ENCODE measurements around the gene STIMATE. TPM values are rescaled to one million over a fixed set of nuclear protein-coding genes. Genes with fewer than 3 reads are reported as not detected.

STIMATE gene
- total and polyA plus RNA-seq, 12 donors, result 4.0 to 9.7 (median 6.9) TPM

DNA sequence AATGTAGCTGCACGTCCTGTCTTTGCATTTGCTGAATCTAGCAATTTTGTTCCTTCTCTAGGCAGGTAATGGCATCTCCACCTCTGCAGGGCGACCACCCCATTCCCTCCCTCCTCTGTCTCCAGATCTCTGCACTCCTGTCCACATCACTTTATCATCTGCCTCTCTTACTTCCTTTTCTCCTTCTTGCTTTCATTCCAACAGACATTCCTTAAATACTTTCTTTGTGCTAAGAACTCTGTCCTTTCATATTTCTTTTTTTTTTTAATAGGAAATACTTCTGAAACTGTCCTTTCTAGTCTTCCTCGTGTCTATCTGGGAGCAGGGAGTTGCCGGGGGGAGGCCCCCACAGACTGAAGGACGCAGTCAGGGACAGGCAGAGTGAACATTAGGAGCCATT is 95.5 kb downstream of the STIMATE start:
- H3K27ac ChIP-seq, result no peak overlapping the region
- no peaks in the 10 kb centered on the region for H3K9me3 ChIP-seq
- H3K27me3 ChIP-seq, result no peaks in the 10 kb centered on the region
- H3K4me3 ChIP-seq, result no peak overlapping the region
- intact Hi-C loops (cut with DNase I), result no loop called here
- H3K36me3 ChIP-seq, result no peaks in the 10 kb centered on the region
- no peaks in the 10 kb centered on the region for H3K4me1 ChIP-seq
- TF ChIP-seq, protein P1, sequence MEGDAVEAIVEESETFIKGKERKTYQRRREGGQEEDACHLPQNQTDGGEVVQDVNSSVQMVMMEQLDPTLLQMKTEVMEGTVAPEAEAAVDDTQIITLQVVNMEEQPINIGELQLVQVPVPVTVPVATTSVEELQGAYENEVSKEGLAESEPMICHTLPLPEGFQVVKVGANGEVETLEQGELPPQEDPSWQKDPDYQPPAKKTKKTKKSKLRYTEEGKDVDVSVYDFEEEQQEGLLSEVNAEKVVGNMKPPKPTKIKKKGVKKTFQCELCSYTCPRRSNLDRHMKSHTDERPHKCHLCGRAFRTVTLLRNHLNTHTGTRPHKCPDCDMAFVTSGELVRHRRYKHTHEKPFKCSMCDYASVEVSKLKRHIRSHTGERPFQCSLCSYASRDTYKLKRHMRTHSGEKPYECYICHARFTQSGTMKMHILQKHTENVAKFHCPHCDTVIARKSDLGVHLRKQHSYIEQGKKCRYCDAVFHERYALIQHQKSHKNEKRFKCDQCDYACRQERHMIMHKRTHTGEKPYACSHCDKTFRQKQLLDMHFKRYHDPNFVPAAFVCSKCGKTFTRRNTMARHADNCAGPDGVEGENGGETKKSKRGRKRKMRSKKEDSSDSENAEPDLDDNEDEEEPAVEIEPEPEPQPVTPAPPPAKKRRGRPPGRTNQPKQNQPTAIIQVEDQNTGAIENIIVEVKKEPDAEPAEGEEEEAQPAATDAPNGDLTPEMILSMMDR (IDR thresholded peaks at IDR 0.05), result no peak
- DNase-seq (no peak), ATAC-seq (no peak)
- 62 to 78% methylated on average over 5 of the region's 5 CpGs for WGBS, 2 donors

DNA sequence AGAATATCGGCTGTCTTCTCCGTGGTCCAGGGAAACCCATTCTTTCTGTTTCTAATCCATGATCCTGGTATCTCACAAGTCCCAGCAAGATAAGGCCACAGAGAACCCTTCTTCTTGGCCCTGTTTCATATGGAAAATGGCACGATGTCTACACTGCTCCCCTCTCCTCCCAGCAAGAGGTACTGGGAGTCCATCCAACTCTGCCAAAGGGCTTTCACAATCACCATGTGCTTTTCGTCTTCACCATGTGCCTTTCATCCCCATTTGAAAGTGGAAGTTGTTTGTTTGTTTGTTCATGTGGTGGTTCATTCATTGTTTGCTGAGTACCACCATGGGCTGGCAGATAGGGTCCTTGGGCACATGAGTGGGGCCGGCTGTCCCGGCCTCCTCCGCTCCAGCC is 97.3 kb downstream of the STIMATE start:
- ATAC-seq, result no peak
- H3K4me1 ChIP-seq, result no peaks in the 10 kb centered on the region
- DNase-seq, result no peak
- H3K27me3 ChIP-seq, result no peaks in the 10 kb centered on the region
- TF ChIP-seq, protein P1 (IDR thresholded peaks at IDR 0.05), result no peak
- no peaks in the 10 kb centered on the region for H3K36me3 ChIP-seq
- no peak overlapping the region for H3K4me3 ChIP-seq
- 79 to 80% methylated on average over 7 of the region's 7 CpGs for WGBS, 2 donors
- no peak overlapping the region for H3K27ac ChIP-seq
- intact Hi-C loops (cut with DNase I), result no loop called here
- no peaks in the 10 kb centered on the region for H3K9me3 ChIP-seq

DNA sequence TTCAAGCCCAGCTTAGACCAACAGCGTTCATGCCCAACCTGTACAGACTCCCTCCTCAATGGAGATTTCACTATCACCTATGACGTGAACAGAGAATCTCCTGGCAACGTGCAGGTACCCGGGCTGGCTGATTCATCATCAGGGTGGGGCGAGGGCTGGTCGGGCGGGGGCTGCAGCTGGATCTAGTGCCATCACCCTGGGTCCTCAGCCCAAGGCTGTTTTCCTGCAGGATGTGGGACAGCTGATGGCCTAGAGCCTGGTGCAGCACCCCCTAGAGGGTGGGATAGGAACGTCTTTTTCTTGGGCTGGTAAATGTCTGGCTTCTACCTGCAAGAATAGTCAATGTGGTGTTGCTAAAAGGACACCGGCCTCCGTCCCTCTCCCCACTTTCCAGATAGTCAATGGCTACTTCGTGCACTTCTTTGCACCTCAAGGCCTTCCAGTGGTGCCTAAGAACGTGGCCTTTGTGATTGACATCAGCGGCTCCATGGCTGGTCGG is 98.3 kb downstream of the STIMATE start:
- Histone ChIP-seq H3K4me3 (no peak overlapping the region), H3K27ac (no peak overlapping the region), H3K9me3 (no peaks in the 10 kb centered on the region), H3K27me3 (no peaks in the 10 kb centered on the region), H3K4me1 (no peaks in the 10 kb centered on the region), H3K36me3 (no peaks in the 10 kb centered on the region)
- 63 to 67% methylated on average over 14 of the region's 14 CpGs for WGBS, 2 donors
- no peak for ATAC-seq
- DNase-seq, result no peak
- intact Hi-C loops (cut with DNase I), result no loop called here
- TF ChIP-seq, protein P1 (IDR thresholded peaks at IDR 0.05), result peak in 8 of 9 donors; percentile 3 to 54 (median 39)

DNA sequence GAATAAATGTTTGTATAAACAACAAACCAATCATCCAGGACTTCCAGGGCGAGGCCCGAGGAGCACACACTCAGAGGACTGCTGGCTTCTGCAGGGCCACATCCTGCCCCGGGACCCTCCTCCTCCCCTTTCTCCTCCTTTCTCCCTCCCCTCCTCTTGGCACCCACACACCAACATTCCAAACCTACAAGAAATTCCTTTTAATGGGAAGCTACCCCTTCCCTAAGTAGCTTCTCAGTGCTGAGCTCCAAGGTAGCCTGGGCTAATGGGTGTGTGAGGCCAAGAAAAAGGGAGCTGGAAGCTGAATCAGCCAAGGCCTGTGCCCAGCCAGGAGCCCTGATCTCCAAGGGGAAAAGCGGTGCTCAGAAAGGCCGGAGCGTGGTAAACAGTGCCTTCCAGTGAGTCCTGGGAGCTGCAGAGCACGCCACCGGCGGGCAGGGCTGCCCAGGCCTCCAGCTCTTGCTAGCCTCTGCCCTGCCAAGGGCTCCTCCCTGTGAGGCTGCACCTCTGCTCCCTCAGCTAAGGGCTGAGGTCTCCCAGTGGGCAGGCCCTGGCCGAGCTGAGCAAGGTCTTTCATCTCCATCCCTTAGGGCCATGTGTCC is 98.9 kb downstream of the STIMATE start:
- intact Hi-C loops (cut with DNase I), result no loop called here
- WGBS, 2 donors, result 78 to 85% methylated on average over 10 of the region's 10 CpGs
- no peaks in the 10 kb centered on the region for H3K27me3 ChIP-seq
- ATAC-seq (no peak), DNase-seq (no peak)
- TF ChIP-seq, protein P1 (IDR thresholded peaks at IDR 0.05), result no peak
- no peaks in the 10 kb centered on the region for H3K36me3 ChIP-seq
- H3K9me3 ChIP-seq, result no peaks in the 10 kb centered on the region
- no peak overlapping the region for H3K27ac ChIP-seq
- no peak overlapping the region for H3K4me3 ChIP-seq
- no peaks in the 10 kb centered on the region for H3K4me1 ChIP-seq
